Right renal pelvis (tissue), 4 donors: ENCODE measurements around the gene E4F1. TPM values are rescaled to one million over a fixed set of nuclear protein-coding genes. Genes with fewer than 3 reads are reported as not detected.
"Not testable (repeated sequence)": the region's sequence is repeated elsewhere in the genome, so short reads cannot be mapped to it uniquely, and the experiment has no call there.

Source experiments
- DNase-seq, 4 donors: peaks; one replicate each; pipeline ENCODE4 v3.0.0-alpha.2; 2013; ENCODE audit warnings: low read depth in 4 of 4, low spot score in 3 of 4, missing footprints in 1 of 4
- polyA plus RNA-seq, 4 donors: library from polyadenylated mRNA; unstranded; fragments of 120-200 nt; gene quantifications; one replicate each; pipeline ENCODE4 v1.2.1, GENCODE V29; 2013; ENCODE audit not compliant: insufficient read length in 4 of 4

The E4F1 gene
- polyA plus RNA-seq, 4 donors, result 15.9 to 25.4 (median 16.8) TPM

- DNase-seq, result no peak
Observed at GRCh38 chr16:2189252-2189893, 34.0 kb upstream of the E4F1 start.

DNA sequence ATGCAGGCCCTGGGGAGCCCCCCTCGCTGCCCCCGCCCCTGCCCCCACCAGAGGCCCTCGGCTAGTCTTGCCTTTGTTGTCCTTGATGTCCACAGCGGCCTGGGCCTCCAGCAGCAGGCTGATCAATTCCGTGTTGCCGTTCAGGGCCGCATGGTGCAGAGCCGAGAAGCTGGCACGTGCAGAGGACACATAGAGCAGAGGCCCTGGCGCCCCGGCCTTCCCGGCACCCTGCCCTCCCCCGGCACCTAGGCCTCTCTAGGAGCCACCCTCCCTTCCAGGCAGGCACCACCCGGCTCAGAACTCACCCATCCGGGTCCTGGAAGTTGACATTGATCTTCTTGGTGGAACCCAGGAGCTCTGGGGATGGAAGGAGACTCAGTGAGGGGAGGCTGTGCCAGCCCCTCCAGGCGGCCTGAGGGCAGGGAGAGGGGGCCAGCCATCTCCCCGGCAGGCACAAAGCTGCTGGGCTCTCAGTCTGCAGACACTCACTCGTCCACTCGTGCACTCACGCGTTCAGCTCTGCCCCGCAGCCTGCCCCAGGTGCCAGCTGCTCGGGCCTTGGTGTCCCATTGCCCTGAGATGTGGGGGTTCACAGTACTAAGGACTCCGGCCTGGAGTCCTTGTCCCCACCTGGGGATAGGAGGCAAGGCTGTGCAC lies 33.3 kb upstream of the E4F1 start:
- DNase-seq, result no peak

- DNase-seq, result no peak
Observed at GRCh38 chr16:2190659-2191445, 32.5 kb upstream of the E4F1 start.

- no peak for DNase-seq
Observed at GRCh38 chr16:2191446-2191706, 32.0 kb upstream of the E4F1 start.

DNA sequence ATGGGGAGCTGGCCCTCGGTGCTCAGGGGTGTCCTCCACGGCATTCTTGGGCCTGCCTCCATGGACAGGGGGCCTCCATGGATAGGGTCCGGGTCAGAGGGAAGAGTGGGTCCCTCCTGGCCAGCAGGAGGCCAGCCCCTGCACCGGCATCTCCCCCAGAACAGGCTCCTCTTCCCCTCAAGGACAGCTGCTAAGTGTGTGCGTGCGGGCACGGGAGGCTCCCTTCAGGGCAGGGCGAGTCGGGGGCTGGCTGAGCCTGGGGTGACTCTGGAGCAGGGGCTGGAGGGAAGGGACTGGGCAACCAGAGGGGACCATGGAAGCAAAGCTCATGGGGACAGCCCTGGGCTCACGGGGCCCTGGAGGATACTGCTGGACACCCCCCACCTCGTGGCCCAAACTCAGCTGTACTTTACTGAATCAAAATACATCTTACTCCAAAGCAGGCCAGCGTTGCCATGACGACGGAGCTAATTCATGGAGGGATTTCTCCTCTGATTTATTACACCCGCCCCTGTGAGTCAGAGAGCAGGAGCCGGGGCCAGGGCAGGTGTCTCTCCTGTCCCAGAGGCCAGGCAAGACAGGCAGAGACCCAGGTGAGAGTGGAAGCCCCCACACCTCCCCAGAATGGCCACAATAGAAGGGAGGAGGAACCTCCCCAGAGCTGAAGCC lies 29.1 kb upstream of the E4F1 start:
- no peak for DNase-seq

- DNase-seq, result no peak
Observed at GRCh38 chr16:2194852-2195321, 28.5 kb upstream of the E4F1 start.

GRCh38 chr16:2195322-2196161 lies 27.8 kb upstream of the E4F1 start:
- DNase-seq, result no peak

- no peak for DNase-seq
Observed at GRCh38 chr16:2196162-2196980, 27.0 kb upstream of the E4F1 start, which contains the start of gene CASKIN1. Gene CASKIN1 (minus strand): TSS chr16:2196605. CDS start chr16:2196432, 173 bp downstream.

GRCh38 chr16:2196981-2197511 lies 26.3 kb upstream of the E4F1 start:
- no peak for DNase-seq

- no peak for DNase-seq
Observed at GRCh38 chr16:2197765-2198164, 25.6 kb upstream of the E4F1 start.

GRCh38 chr16:2198283-2198682 lies 25.1 kb upstream of the E4F1 start:
- DNase-seq, result no peak

- no peak for DNase-seq
Observed at GRCh38 chr16:2199095-2199494, 24.3 kb upstream of the E4F1 start.

GRCh38 chr16:2199621-2200139 lies 23.7 kb upstream of the E4F1 start:
- DNase-seq, result no peak

- DNase-seq, result no peak
Observed at GRCh38 chr16:2200313-2200712, 23.1 kb upstream of the E4F1 start.

- not testable (repeated sequence) for DNase-seq
Observed at GRCh38 chr16:2203119-2203688, 20.2 kb upstream of the E4F1 start.

DNA sequence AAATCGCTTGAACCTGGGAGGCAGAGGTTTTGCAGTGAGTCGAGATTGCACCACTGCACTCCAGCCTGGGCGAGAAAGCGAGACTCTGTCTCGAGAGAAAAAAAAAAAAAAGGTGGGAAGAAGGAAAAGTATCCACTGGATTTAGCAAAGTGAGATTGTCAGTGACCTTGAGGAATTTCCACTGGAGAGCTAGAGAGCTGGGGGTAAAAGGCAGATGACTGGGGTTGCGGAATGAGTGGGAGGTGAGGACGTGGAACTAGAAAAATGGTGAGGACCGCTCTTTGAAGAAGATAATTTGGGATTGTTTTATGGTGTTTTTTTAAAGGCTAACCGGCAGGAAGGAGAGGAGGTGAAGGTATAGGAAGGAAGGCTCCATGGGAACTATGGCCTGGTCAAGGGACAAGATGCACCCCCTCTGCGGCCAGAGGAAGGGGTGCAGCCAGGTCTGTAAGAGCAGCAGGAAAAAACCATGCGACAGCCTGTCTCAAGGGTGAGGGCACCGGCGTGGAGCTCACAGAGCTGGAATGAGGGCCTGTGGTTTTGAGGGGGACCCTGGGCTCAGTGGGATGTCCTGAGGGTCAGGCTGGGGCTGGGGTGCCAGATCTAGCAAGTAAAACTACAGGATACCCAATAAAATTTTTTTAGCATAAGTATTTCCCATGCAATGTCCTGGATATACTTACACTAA lies 18.8 kb upstream of the E4F1 start:
- DNase-seq, result no peak

- DNase-seq, result peak; percentile 76 to 93 (median 78)
Observed at GRCh38 chr16:2205104-2205966, 18.1 kb upstream of the E4F1 start, which contains the start of gene MLST8. Gene MLST8 (plus strand): TSS chr16:2205454. CDS start chr16:2206086, 632 bp downstream.
